HL-60/S4 (cell line): ENCODE measurements around the gene CPLX3.

ENCODE experiments used
- in situ Hi-C: fragments of 300-500 bp; cut with MboI; formaldehyde crosslinking; loops from 2 replicates; pipeline ENCODE4 v1.14.3; 2022; ENCODE audit warnings: low sequenced_read_pairs

Gene CPLX3

DNA sequence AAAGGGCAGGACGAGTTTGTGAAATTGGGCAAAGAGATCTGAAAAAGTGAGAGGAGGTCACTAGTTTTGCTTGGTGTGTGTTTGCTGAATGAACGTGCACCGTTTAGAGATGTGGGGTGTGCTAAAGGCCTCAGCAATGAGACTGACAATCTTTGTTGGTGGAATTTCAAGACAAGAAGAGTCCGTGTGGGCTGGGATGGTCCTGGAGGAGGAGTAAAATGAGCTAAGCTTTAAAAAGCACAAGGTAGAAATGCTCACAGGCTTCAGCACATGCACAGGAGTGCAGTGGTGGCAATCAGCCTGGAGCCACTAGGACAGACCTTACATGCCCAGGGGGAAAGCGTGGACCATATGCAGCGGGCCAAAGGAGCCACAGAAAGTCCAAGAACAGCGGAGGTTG is 1.5 kb upstream of the CPLX3 start:
- in situ Hi-C loops = no loop called here

DNA sequence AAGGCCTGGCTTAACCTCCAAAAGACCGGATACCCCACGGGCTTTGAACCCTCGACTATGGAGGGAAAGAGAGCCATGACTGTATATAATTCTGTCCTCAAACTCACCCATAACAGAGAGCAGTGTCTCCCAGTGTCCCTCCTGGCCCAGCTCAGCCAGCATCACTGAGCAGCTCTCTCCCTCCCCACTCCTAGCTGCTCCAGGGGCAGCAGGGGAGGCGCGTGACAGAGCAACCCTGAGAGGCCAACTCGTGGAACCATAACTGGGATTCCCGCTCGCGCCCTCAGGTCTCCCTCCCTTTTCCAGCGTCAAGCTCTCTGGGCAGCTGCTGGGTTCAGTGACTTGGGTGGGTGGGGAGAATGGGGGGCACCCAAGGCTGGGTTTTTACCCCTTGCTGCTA is 561 bp upstream of the CPLX3 start:
- in situ Hi-C loops = no loop called here

DNA sequence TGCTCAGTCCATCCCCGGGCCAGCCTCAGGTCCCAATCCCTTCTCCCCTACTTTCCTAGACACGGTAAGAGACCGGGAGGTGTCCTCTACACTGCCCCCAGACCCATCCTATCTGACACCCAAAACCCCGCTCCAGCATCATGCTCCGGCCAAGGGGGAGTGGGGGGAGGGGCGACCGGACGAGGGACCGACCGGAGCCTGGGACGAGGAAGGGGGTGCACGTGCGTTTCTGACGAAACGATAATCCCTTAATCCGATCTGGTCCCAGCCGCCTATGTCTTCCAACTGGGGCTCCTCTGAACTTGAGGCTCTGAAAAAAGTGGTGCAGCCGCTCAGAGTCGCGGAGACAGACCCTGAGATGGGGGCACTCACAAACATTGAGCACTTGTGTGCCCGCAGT is 494 bp downstream of the CPLX3 start:
- in situ Hi-C loops = no loop called here

DNA sequence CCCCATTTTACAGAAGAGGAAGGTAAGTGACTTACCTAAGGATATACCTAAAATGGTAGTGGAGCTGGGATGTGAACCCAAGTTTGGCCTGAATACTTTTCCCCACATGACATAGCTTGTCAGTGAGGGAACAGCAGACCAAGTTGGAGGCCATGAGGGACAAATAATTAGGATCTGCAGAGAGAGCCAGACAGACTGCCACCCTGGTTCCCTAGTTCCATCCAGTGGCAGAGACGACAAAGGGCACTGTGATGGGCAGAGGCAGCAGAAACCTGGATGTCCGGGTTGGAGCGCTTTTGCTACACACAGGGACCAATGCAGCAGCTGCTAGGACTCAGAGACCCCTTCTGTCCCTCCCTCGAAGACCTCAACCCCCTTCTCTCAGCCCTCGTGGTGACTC is 1.2 kb downstream of the CPLX3 start:
- in situ Hi-C loops = no loop called here

DNA sequence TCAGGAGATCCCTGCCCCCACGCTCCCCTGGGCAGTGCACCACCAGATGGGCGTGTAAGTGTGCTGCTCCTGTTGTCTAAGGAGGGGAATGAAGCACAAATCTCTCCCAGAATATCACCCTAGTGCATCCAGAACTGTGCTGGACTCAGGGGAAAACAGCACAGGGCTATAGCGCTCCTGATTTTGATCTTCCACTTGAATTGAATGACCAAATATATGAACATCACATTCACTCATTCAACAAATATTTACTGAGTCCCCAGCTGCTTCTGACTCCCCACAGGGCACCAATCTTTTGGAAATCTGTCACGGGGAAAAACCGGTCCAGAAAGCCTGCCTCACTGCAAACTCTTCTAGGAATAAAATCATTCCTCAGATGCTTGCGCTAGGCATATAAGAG is 2.4 kb downstream of the CPLX3 start:
- in situ Hi-C loops = no loop called here

DNA sequence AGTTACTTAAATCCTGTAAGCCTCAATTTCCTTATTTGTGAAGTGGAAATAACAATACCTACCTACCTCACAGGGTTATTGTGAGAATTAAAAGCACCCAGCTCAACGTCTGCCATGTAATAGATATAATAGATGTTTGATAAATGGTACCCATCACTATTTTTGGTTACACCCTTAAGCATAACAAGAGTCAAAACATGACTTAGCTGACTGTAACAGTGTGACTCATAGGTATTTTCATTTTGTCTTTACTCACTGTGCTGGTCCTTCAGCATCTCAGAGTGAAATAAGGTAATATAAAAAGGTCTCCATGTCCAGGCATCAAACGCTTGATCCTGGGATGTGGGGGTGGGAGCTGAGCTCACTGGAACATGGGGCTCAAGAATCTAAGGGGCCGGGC is 3.1 kb downstream of the CPLX3 start:
- in situ Hi-C loops = no loop called here

DNA sequence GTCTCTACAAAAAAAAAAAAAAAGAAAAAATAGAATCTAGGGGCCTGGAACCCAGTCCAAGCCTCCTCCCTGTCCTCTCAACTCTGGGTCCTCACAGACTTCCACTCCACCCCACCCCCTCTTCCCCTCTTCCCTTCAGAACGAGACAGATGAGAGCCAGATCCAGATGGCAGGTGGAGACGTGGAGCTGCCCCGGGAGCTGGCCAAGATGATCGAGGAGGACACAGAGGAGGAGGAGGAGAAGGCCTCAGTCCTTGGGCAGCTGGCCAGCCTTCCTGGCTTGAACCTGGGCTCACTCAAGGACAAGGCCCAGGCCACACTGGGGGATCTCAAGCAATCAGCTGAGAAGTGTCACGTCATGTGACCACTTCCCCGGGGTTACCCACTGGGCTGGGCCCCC is 3.6 kb downstream of the CPLX3 start:
- in situ Hi-C loops = no loop called here

DNA sequence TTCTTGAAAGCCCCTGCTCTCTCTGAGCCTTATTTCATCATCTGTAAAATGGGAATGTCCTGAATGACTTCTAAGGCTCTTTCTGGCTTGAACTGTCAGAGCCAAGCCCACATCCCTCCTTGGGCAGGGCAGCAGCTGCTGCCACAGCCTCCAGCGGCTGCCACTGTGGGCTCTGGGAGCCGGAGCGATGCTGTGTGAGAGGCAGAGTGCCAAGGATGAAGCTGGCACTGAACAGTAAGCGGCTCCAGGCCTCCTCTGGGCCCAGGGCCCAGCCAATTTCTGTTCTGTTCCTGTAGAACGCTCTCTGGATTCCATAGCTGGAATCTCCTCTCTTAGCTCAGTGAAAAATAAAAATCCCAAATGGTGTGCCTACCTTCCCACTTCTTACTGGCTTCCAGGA is 4.4 kb downstream of the CPLX3 start:
- in situ Hi-C loops = no loop called here

DNA sequence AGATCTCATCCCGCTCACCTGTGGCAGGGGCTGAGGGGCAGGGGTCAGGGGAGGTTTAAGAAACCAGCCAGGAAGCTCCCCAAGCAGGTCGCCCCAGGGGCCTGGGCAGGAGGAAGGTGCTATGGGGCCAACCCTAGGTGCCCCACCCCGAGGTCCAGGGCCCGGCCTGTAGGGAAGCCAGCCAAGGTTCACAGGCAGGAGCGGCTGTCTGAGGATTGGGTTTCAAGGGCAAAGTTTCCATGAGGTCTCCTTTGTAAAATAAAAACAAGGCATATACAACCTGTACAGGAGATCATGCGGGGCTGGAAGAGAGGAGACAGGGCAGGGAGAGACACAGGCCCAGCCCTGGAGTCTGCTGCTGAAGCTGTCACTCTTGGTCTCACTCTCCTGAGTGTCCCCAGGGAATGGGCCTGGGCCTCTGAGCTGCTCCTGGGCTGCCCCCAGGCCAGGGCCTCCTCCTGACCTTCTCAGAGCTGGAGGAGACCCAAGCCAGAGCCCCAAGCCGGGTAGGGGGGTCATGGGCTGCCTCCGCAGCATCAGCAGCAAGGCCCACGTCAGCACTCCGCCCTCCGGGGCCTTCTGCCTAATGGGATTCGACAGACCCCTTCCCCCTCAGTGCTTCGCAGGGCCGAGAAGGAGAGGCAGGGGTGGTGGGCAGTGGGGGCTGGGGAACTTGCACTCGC is 5.5 kb downstream of the CPLX3 start:
- in situ Hi-C loops = no loop called here

DNA sequence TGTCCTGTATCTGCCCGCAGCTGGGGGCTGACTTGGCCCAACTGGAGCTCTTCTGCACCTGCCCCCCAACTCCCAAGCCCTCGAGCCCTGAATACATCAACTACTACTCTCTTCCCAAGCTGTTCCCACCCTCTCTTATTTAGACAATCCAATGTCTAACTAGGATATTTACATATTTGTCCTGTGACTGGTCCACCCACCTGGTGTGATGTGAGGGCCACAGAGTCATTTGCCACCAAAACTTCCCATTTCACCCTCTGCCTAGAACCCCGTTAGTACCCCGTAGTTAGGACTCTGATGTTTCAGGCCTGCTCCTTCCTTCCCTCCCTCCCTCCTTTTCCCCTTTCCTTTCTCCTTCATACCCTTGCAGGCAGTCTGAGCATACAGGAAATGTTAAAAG is 6.4 kb downstream of the CPLX3 start:
- in situ Hi-C loops = no loop called here

DNA sequence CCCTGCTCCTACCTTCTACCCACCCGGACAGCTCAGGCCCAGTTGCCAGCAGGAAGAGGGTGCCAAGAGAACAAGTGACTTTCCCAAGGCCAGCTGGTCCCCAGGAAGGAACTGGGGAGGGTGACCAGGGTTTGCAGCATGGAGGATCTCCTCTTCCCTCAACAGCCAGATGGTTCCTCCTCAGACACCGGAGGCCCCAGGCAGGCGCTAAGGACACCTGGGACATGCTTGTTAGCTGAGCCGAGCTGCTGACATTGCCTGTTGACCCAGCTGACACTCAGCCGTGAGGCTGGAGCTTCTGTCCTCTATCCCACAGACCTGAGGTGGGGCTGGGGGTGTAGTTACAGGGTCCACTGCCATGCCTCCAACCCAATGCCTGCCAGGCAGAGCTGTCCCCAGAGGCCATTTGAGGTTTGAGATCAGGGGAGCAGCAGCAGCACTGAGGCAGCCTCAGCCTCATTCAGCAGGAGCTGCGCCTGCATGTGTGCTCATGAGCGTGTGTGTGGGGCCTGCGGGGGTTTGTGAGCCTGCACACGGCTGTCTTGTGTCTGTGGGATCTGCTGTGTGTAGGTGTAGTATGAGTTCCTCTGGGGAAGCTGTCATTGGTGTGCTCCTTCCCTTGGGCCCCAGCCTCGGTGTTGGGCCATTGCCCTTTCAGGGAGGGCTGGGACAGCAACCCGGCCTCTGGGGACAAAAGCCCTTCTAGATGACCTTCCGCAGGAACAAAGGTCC is 7.1 kb downstream of the CPLX3 start:
- in situ Hi-C loops = no loop called here

DNA sequence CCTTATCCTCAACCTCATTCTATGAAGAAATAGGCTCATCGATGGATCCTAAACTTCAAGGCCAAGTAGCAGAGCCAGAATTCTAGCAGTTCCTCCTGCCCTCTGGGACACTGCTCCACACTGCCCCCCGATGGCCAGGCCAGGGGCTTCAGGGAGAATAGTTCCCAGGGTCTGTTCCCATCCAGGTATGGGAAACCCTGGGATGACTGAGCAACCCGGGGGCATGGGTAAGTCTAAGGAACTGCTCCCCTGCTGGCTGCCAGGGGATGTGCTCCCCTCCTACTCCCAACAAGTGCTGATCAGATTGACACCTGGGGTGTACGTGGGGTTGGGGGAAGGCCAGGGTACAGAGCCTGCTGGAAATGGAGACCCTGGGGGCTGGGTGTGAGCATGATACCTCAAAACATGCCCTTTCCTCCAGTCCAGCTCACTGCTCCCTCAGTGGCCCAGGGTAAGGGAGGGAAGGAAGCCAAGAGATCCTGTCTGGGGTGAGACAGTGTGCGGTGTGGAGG is 8.9 kb downstream of the CPLX3 start:
- in situ Hi-C loops = no loop called here

DNA sequence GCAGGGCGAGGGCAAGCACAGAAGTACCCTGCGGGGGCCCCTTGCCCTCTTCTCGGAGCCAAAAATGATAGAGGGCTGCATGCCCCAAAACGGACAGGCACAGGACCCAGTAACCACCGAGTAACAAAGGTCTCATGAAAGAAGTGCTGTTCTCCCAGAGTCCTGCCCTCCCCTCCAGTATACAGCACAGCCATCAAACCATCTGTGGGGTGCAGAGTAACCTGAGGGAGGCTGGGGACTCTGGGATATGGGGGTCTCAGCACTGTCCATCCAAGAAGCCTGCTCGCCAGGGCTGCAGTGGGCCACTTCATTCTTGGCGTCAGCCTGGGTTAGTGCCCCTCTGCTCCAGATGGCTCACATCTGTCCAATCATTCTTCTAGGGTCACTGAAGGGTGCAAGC is 10.4 kb downstream of the CPLX3 start:
- in situ Hi-C loops = no loop called here

DNA sequence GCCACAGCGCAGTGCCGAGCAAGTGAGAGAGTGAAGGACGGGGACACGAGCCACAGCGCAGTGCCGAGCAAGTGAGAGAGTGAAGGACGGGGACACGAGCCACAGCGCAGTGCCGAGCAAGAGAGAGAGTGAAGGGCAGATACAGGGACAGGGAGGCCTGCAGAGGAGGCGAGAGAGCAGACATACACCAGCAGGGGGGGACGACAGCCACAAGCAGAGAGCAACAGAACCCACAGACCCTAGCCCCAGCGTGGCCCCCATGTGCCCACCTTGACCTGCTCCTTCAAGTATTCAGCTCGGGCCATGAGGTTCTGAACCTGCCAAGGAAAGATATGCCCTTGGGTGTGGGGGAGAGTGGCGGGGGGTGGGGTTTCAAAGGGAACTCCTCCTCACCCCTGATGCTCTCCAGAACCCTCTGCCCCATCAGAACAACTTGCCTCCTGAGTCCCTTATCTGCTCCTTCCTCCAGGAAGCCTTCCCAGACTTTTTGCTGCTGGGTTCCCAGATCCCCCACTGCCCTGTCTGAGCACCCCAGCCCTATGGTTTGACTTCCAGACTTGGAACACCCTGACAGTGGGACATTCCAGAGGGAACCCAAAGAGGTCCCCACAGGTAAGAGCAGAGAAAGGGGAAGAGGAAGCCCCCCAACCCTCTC is 11.2 kb downstream of the CPLX3 start:
- in situ Hi-C loops = no loop called here

DNA sequence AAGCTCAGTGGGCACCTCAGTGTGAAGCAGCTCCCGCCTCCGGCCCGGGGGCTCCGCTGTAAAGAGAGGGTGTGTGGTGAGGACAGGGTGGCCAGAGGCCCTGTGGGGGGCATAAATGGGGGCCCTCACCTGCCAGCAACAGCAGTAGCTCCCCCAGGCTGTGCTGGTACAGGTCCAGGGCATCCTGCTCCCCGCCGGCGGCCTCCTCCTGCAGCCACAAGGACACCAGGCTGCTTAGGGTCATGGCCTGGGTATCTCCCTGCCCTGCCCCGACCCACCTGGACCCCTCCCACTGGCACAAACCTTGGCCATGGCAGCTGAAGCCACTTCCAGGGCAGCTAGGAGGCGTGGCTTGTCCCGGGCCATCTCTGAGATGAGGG is 11.7 kb downstream of the CPLX3 start:
- in situ Hi-C loops = no loop called here

DNA sequence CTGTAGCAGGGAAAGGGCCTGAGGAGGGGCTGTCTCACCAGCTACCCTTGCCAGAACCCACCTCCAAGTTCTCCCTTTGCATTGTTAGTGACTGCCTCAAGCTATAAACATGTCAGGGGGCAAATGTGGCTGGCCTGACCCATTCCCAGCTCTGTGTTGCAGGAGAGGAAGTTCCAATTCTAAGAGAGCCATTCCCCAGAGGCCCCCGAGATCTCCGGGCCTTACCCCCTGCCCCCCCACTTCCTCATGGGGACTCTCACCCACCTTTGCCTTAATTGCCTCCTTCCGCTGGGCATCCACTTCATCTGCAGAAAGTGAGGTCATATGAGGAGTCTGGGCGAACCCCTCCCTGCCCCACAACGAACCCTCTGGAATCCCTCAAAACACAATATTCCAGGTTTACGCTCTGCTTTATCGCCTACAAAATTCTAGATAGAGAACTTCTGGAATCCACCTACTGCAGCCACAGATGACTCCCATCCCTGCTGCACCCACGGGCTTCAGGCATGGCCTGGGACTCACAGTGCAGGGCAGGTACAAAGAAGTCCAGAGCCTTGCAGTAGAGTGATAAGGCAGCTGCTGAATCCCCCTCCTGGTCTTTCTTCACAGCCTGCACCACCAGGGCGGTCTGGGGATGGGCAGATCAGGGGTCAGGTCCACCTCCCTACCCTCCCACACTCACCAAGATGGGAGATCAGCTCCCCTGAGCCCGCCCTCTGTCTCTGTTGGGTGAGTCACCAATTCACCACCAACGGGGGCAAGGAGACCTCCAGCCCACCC is 12.5 kb downstream of the CPLX3 start:
- in situ Hi-C loops = no loop called here

DNA sequence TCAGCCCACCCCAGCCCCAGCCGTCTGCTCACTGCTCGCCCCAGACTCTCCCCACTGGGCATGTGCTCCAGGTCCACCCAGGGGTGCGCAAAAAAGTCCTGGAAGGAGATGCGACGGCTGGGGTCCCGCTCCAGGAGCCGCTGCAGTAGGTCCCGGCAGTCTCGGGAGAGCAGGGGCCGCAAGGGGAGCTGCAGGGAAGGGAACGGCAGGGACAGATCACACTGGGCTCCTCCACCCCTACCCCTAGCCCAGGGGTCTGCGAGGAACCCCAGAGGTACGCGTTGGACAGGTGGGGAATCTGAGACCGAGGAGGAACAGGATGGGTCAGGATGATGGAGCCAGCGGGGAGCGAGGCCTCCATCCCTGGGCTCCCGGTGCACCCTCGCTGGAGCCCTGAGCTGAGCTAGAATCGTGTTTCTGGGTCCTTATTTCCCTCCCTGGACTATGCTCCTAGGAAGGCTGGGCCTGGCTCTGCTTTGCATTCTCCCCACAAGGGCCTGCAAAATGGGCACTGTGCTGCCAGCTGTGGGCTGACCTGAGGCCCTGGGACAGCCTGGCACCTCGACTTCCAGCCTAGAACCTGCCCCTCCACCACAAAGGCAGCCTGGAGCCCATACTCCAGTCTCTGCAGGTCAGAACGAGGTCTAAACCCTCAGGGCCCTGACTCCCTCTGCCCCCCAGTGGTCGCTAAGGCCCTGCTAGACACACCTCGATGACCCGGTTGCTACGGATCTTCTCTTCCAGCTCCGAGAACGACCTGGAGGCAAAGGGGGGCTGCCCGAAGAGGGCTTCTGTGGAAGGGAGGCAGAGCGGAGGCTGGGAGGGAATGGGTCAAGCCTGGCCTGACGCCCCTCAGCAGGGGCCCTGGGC is 13.3 kb downstream of the CPLX3 start:
- in situ Hi-C loops = no loop called here

DNA sequence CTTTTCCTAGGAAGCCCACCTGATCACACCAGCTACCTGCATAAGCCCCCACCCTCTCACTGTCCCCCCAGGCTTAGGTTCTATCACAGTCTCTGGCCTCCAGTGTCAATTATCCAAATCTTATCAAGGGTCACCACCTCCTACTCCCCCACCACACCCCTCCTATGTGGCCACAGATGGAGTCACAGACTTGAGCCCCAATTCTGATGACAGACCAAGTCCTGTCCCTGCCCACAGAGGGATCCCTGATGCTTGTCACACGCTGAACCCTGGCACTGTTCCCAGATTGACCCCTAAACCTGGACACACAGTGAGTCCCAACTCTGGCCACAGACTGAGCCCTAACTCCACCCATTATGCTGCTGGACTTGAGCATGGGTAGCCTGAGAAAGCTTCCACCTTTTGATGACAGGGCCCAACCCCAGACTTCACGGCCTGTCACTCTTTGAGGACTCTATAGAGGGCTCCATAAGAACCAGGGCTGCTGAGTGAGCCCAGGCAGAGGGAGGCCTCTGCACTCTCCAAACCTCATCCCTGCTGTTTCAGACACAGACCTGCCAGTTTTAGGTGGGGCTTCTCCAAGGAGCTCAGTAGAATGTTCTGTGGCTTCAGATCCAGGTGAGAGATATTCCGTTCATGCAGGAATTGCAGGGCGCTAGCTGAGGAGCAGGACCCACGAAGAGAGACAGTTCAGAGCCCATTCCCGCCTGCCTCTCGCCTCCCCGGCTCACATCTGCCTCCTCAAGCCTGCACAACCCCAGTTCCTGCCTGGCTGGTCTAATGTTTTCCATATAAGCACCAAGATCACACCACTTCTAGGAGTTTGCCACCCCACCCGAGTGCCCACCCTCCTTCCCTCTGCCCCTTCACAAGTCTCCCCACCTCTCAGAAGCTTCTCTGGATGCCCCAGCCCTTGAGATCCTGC is 14.7 kb downstream of the CPLX3 start:
- in situ Hi-C loops = no loop called here

DNA sequence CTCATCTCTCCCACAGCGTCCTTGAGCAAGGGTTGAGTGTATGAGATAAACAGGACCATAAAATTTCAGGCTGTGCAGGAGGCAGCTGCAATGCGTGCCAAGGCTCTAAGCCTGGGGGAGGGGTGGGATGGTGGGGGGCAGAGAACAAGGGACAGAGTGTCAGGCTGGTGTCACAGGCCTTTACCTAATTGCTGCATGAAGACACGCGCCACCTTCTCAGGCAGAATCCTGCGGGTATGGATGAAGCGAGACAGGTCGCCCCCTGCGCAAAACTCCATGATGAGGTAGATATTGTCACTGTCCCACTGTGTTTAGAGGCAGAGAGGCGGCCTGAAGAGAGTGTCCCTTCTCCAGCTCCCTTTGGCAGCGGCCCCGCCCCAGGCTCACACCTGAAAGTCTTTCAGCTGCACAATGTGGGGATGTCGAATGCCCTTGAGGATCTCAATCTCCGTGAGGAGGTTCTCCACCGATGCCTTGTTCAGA is 15.5 kb downstream of the CPLX3 start:
- in situ Hi-C loops = no loop called here
